Measurements from ENCODE around the gene HSF2.

HSF2 gene

DNA sequence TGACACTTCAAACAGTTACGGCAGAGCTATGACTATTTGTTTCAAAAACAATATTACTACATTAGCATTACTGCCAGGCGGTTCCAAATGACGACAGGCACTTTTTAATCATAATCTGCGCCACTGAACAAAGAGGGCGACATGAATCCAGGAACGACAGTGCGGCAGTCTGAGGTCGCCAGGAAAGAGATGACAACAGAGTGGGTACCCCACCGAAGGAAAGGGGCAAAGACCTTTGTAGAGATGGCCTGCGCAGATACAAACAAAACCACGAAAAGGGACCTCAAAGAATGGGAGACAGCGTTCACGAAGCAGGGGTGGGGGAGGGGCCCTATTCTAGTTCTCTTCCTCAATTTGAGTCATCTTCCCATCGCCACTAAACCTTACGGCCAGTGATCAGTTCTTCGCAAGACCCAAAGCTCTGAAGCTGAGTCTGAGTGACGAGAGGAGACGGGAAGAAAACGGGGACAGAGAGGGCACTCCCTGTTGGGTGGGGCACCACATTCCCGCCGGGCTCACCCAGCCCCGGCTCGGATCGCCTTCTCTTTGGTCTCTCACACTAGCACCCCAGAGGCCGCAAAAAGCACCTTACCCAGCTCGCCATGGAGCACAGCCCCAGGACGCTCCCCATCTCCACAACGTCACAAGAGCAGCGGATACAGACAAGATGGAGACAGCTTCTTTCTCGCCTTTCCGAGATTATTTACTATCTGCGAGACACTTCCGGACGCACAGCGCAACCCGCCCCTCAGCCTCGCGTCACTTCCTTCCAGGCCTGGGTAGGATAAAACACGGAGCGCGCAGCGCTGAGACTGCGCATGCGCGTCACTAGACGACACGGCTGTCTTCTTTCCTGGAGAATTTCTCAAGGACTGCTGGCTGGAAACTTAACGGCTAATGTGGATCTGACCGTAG, 71.9 kb downstream of the HSF2 start, which contains the start of gene SERINC1:
Gene SERINC1 (minus strand): TSS at position 701 of the 915 bp plus-strand sequence. CDS start 70 bp downstream, at position 631.
- Histone ChIP-seq H2AFZ (ENCODE audit: low read length) (peak within 1 kb of the TSS; percentile 0; the same call in 1 of the 2 replicates), H3K4me3 (ENCODE audit: low read depth, low read length, poor library complexity, severe bottlenecking) (peak within 1 kb of the TSS; percentile 91), H3K27me3 (ENCODE audit: insufficient read depth, low read length) (no peaks in the 10 kb centered on the region), H3K4me2 (ENCODE audit: low read length) (peak within 1 kb of the TSS; percentile 72), H3F3A (ENCODE audit: insufficient read depth, low read length) (no peaks in the 10 kb centered on the region), H3K36me3 (ENCODE audit: insufficient read depth, low read length) (peaks cover 5% of the 10 kb centered on the region), H3K27ac (ENCODE audit: low read depth, low read length, poor library complexity, severe bottlenecking) (peak within 1 kb of the TSS; percentile 56), H3K79me2 (ENCODE audit: insufficient read depth, low read length) (peaks cover 52% of the 10 kb centered on the region), H4K20me1 (ENCODE audit: insufficient read depth, low read length) (no peaks in the 10 kb centered on the region), H3K4me1 (ENCODE audit: insufficient read depth, low read length, severe bottlenecking) (peaks cover 19% of the 10 kb centered on the region), H3K9me3 (ENCODE audit: low read length) (no peaks in the 10 kb centered on the region), H3K9ac (ENCODE audit: low read length) (peak within 1 kb of the TSS; percentile 63), H3K9me2 (ENCODE audit: low read depth, low read length) (no peaks in the 10 kb centered on the region)
- TF ChIP-seq, protein P1, sequence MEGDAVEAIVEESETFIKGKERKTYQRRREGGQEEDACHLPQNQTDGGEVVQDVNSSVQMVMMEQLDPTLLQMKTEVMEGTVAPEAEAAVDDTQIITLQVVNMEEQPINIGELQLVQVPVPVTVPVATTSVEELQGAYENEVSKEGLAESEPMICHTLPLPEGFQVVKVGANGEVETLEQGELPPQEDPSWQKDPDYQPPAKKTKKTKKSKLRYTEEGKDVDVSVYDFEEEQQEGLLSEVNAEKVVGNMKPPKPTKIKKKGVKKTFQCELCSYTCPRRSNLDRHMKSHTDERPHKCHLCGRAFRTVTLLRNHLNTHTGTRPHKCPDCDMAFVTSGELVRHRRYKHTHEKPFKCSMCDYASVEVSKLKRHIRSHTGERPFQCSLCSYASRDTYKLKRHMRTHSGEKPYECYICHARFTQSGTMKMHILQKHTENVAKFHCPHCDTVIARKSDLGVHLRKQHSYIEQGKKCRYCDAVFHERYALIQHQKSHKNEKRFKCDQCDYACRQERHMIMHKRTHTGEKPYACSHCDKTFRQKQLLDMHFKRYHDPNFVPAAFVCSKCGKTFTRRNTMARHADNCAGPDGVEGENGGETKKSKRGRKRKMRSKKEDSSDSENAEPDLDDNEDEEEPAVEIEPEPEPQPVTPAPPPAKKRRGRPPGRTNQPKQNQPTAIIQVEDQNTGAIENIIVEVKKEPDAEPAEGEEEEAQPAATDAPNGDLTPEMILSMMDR (IDR thresholded peaks at IDR 0.05; ENCODE audit: low read length) = no peak; the same call in 1 of the 2 replicates
- TF ChIP-seq EZH2 (IDR thresholded peaks at IDR 0.05; ENCODE audit: borderline replicate concordance, low read length) = no peak

DNA sequence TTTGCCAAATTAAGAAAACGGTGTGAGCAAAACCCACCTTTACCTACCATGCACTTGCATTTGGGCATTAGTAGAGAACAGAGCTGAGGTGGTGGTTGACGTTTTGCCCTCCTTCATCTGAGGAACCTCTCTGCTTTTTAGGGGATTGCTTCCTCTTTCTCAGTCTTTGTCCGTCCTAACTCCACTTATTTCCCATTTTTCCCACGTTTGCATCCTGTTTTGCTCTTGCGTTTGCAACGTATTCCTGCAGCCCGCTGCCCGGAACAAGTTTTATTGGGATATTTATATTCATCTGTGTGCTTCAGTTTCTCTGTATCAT, 72.5 kb downstream of the HSF2 start:
- no peaks in the 10 kb centered on the region for H3K9me2 ChIP-seq (ENCODE audit: low read depth, low read length)
- no peaks in the 10 kb centered on the region for H3K9me3 ChIP-seq (ENCODE audit: low read length)
- peak overlapping the region; percentile 72 for H3K4me2 ChIP-seq (ENCODE audit: low read length)
- peak overlapping the region; percentile 91 for H3K4me3 ChIP-seq (ENCODE audit: low read depth, low read length, poor library complexity, severe bottlenecking)
- H3K79me2 ChIP-seq (ENCODE audit: insufficient read depth, low read length) = peaks cover 46% of the 10 kb centered on the region
- H3K27me3 ChIP-seq (ENCODE audit: insufficient read depth, low read length) = no peaks in the 10 kb centered on the region
- H3K36me3 ChIP-seq (ENCODE audit: insufficient read depth, low read length) = peaks cover 1% of the 10 kb centered on the region
- H3K9ac ChIP-seq (ENCODE audit: low read length) = peak overlapping the region; percentile 63
- no peaks in the 10 kb centered on the region for H4K20me1 ChIP-seq (ENCODE audit: insufficient read depth, low read length)
- no peaks in the 10 kb centered on the region for H3F3A ChIP-seq (ENCODE audit: insufficient read depth, low read length)
- H3K27ac ChIP-seq (ENCODE audit: low read depth, low read length, poor library complexity, severe bottlenecking) = no peak overlapping the region
- peaks cover 19% of the 10 kb centered on the region for H3K4me1 ChIP-seq (ENCODE audit: insufficient read depth, low read length, severe bottlenecking)
- TF ChIP-seq, protein P1 (IDR thresholded peaks at IDR 0.05; ENCODE audit: low read length) = no peak
- TF ChIP-seq EZH2 (IDR thresholded peaks at IDR 0.05; ENCODE audit: borderline replicate concordance, low read length) = no peak
- H2AFZ ChIP-seq (ENCODE audit: low read length) = peak overlapping the region; percentile 0; the same call in 1 of the 2 replicates

DNA sequence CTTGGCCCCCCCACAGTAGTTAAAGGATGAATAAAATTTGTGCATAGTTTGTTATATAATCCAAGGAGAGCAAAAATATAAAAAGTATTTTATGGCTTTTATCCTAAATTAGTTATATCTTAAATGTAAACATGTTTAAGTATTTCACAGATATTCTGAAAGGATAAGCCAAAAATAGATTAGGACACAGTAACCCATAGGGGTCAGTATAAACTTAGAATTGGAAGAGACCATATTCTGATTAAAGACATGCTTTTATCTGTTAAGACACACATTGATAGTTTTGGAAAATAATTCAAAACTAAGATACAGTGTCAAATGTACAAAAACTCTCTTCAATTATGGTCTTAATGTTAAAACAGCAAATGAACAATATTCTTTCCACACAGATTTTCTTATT, 76.7 kb downstream of the HSF2 start:
- H3K4me1 ChIP-seq (ENCODE audit: insufficient read depth, low read length, severe bottlenecking) = peaks cover 7% of the 10 kb centered on the region

More for the DNA sequence above, 76.7 kb downstream of the HSF2 start:
- no peaks in the 10 kb centered on the region for H3K36me3 ChIP-seq (ENCODE audit: insufficient read depth, low read length)
- peaks cover 4% of the 10 kb centered on the region for H3K79me2 ChIP-seq (ENCODE audit: insufficient read depth, low read length)
- no peaks in the 10 kb centered on the region for H3F3A ChIP-seq (ENCODE audit: insufficient read depth, low read length)
- H2AFZ ChIP-seq (ENCODE audit: low read length) = no peak overlapping the region
- no peak overlapping the region for H3K27ac ChIP-seq (ENCODE audit: low read depth, low read length, poor library complexity, severe bottlenecking)
- H3K9ac ChIP-seq (ENCODE audit: low read length) = no peak overlapping the region
- no peaks in the 10 kb centered on the region for H3K9me3 ChIP-seq (ENCODE audit: low read length)
- no peaks in the 10 kb centered on the region for H4K20me1 ChIP-seq (ENCODE audit: insufficient read depth, low read length)
- H3K4me3 ChIP-seq (ENCODE audit: low read depth, low read length, poor library complexity, severe bottlenecking) = no peak overlapping the region
- no peak overlapping the region for H3K4me2 ChIP-seq (ENCODE audit: low read length)
- TF ChIP-seq EZH2 (IDR thresholded peaks at IDR 0.05; ENCODE audit: borderline replicate concordance, low read length) = no peak
- TF ChIP-seq, protein P1 (IDR thresholded peaks at IDR 0.05; ENCODE audit: low read length) = peak; percentile 50
- H3K9me2 ChIP-seq (ENCODE audit: low read depth, low read length) = no peaks in the 10 kb centered on the region
- no peaks in the 10 kb centered on the region for H3K27me3 ChIP-seq (ENCODE audit: insufficient read depth, low read length)

Data from OCI-LY1 (cell line).